Activated CD8-positive, alpha-beta T cell treated with anti-CD3 and anti-CD28 coated beads for 36 hours (primary cell): ENCODE measurements around the gene PRKCB. TPM values are rescaled to one million over a fixed set of nuclear protein-coding genes. Genes with fewer than 3 reads are reported as not detected.

Source experiments
- ATAC-seq: fragments of 200-7000 bp; cut with Tn5 transposase; one replicate; pipeline ENCODE4 v1.10.0; 2021; ENCODE audit warnings: mild to moderate bottlenecking, moderate library complexity
- CTCF ChIA-PET: fragments of 350-600 bp; sonication (Branson Sonifier 250); formaldehyde crosslinking; loops from one replicate; lab custom pipeline; 2021; ENCODE audit warnings: antibody characterized with exemption; lab: Charles Lee
- POLR2A ChIA-PET: fragments of 350-600 bp; sonication (Branson Sonifier 250); formaldehyde crosslinking; loops from one replicate; lab custom pipeline; 2021; ENCODE audit warnings: antibody characterized with exemption; lab: Charles Lee
- DNase-seq: peaks from one replicate; pipeline ENCODE4 v3.0.0-alpha.2; 2020
- H3K27ac Mint-ChIP-seq: one replicate; pipeline ENCODE4 v1.8.0; 2021; ENCODE audit warnings: mild to moderate bottlenecking, mixed read lengths
- H3K27me3 Mint-ChIP-seq: one replicate; pipeline ENCODE4 v1.8.0; 2021; ENCODE audit warnings: mixed read lengths
- H3K36me3 Mint-ChIP-seq: one replicate; pipeline ENCODE4 v1.8.0; 2021; ENCODE audit warnings: low read depth, mixed read lengths
- H3K4me1 Mint-ChIP-seq: one replicate; pipeline ENCODE4 v1.8.0; 2021; ENCODE audit warnings: low read depth, mixed read lengths
- H3K4me3 Mint-ChIP-seq: one replicate; pipeline ENCODE4 v1.8.0; 2021; ENCODE audit warnings: mild to moderate bottlenecking, moderate library complexity, mixed read lengths
- H3K9me3 Mint-ChIP-seq: one replicate; pipeline ENCODE4 v1.8.0; 2021; ENCODE audit warnings: mixed read lengths
- intact Hi-C: fragments of 100-400 bp; cut with micrococcal nuclease; formaldehyde crosslinking; loops from one replicate; pipeline ENCODE4 v1.10.0; 2022
- total RNA-seq, 2 experiments: library from RNA; stranded (reverse); gene quantifications; one replicate each; pipeline ENCODE4 v1.2.3, GENCODE V29; 2021
- TF ChIP-seq, protein P1 (sequence below): fragments of 200-600 bp; IDR thresholded peaks from one replicate; pipeline ENCODE4 v1.8.0; 2022; ENCODE audit warnings: antibody characterized with exemption, mild to moderate bottlenecking

The PRKCB gene
- total RNA-seq, 2 experiments from 2014 or later = 101 to 105 TPM

DNA sequence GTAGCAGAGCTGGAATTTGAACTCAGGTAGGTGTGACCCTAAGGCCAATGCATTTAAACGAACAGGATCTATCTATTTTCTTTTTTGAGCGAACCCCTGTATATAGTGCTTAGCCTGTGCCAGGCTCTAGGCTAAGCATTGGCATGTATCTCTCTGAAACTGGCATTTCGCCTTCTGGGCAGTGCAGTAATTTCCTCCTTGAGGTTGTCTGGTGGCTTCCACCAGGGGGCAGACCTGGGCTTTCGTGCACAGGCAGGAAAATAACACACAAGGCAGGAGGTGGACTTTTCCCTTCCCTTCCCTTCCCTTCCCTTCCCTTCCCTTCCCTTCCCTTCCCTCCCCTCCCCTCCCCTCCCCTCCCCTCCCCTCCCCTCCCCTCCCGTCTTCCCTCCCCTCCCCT lies 34.4 kb upstream of the PRKCB start:
- intact Hi-C loops = no loop called here
- Mint-ChIP-seq H3K27ac (no peak overlapping the region), H3K4me1 (peaks cover 11% of the 10 kb centered on the region), H3K36me3 (no peaks in the 10 kb centered on the region), H3K27me3 (no peaks in the 10 kb centered on the region), H3K4me3 (no peak overlapping the region), H3K9me3 (no peaks in the 10 kb centered on the region)
- TF ChIP-seq, protein P1, sequence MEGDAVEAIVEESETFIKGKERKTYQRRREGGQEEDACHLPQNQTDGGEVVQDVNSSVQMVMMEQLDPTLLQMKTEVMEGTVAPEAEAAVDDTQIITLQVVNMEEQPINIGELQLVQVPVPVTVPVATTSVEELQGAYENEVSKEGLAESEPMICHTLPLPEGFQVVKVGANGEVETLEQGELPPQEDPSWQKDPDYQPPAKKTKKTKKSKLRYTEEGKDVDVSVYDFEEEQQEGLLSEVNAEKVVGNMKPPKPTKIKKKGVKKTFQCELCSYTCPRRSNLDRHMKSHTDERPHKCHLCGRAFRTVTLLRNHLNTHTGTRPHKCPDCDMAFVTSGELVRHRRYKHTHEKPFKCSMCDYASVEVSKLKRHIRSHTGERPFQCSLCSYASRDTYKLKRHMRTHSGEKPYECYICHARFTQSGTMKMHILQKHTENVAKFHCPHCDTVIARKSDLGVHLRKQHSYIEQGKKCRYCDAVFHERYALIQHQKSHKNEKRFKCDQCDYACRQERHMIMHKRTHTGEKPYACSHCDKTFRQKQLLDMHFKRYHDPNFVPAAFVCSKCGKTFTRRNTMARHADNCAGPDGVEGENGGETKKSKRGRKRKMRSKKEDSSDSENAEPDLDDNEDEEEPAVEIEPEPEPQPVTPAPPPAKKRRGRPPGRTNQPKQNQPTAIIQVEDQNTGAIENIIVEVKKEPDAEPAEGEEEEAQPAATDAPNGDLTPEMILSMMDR = peak; percentile 68
- DNase-seq (peak; percentile 88), ATAC-seq (peak; percentile 78)
- CTCF ChIA-PET = interaction anchor here (0.6 to 13.7 kb wide), 25 partner anchors 11 to 703 kb away, joined by 3 to 312 read pairs (median 4); no protein-coding TSS in a partner anchor
- POLR2A ChIA-PET = no interaction called here

DNA sequence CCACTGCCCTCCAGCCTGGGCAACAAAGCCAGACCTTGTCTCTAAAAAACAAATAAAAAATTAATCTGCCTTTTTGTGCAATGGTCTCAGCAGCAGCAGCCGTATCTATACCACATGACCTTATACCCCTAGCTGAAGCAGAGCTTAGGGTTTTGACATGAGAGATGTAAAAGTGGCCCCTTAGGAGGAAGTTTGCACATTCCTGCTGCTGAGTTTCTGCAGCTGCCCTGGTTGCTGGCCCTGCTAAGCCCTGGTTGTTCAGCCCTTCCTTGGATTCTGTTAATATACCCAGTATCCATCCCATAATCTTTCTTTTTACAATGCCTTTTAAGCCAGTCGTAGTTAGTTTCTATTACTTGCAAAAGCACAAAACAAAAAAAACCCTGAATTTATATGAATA lies 33.0 kb upstream of the PRKCB start:
- no peak overlapping the region for H3K27ac Mint-ChIP-seq
- no peak for ATAC-seq
- intact Hi-C loops = loop anchor here (1.0 kb wide), 2 partner anchors 208 to 234 kb away; no protein-coding TSS in a partner anchor

DNA sequence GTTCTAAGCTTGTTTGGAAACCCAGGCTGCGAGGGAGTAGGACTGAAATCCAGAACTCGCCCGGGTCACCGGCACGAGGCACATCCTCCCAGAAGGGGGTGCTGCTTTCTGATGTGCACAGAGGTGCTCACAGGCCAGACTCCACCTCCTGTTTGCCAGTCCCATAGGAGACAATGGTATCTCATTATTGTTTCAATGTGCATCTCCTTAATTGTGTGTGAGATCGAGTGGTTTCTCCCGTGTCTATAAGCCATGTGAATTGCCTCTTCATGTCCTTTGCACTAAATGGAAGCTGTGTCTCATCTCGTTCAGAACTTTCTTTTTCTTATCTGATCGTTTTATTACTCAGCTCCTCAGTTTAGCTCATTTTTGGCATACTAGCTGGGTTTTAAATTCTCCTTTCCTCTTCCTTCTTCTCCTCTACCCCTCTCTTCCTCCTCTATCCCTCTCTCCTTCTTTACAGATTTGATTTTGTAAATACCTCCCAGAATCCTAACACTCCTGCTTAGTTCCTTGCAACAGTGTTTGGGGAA lies 32.1 kb upstream of the PRKCB start:
- Mint-ChIP-seq H3K27me3 (no peaks in the 10 kb centered on the region), H3K9me3 (no peaks in the 10 kb centered on the region), H3K27ac (peak overlapping the region; percentile 1), H3K4me1 (peaks cover 14% of the 10 kb centered on the region), H3K4me3 (peak overlapping the region; percentile 3), H3K36me3 (no peaks in the 10 kb centered on the region)
- ChIA-PET POLR2A (interaction anchor here (1.0 to 1.2 kb wide), 3 partner anchors 39 to 219 kb away, joined by 3 to 4 read pairs (median 4); no protein-coding TSS in a partner anchor), CTCF (interaction anchor here (0.5 to 13.7 kb wide), 59 partner anchors 8 to 701 kb away, joined by 3 to 312 read pairs (median 4); no protein-coding TSS in a partner anchor)
- intact Hi-C loops = loop anchor here (1.0 kb wide), 2 partner anchors 207 to 233 kb away; no protein-coding TSS in a partner anchor
- DNase-seq (peak; percentile 84), ATAC-seq (peak; percentile 92)
- TF ChIP-seq, protein P1 = peak; percentile 75

More for the DNA sequence above, 33.0 kb upstream of the PRKCB start:
- DNase-seq = no peak
- ChIA-PET CTCF (interaction anchor here (0.6 to 13.7 kb wide), 46 partner anchors 9 to 702 kb away, joined by 3 to 312 read pairs (median 5); no protein-coding TSS in a partner anchor), POLR2A (interaction anchor here (1.0 to 1.2 kb wide), 2 partner anchors 207 to 219 kb away, joined by 3 to 4 read pairs; no protein-coding TSS in a partner anchor)
- Mint-ChIP-seq H3K36me3 (no peaks in the 10 kb centered on the region), H3K4me1 (peaks cover 14% of the 10 kb centered on the region), H3K9me3 (no peaks in the 10 kb centered on the region), H3K27me3 (no peaks in the 10 kb centered on the region), H3K4me3 (no peak overlapping the region)
- TF ChIP-seq, protein P1 = no peak

DNA sequence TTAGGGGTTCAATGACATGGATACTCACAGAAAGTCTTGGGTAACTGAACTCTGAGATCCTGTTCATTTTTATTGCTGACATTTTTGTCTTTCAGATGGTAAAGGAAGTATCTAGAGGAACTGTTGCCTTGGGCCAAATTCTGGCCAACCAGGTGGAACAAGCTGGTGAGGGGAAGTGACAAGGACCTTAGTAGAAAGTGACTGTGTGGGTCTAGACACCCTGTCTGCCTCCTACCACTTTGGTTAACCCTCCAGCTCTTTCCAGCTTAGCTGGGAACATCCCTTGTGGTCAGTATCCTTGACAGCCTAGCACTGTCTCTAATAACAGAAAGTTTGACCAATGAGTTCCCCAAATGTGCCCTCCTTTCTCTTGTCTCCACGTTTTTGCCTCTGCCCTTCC lies 28.8 kb upstream of the PRKCB start:
- intact Hi-C loops = no loop called here
- no peak for DNase-seq
- ATAC-seq = no peak
- Mint-ChIP-seq H3K36me3 (no peaks in the 10 kb centered on the region), H3K4me1 (peaks cover 14% of the 10 kb centered on the region), H3K27me3 (no peaks in the 10 kb centered on the region), H3K27ac (no peak overlapping the region), H3K4me3 (no peak overlapping the region), H3K9me3 (no peaks in the 10 kb centered on the region)
- ChIA-PET POLR2A (interaction anchor here (0.6 kb wide), 1 partner anchor 12 kb away, joined by 3 read pairs; no protein-coding TSS in a partner anchor), CTCF (interaction anchor here (1.0 to 13.7 kb wide), 5 partner anchors 10 to 446 kb away, joined by 3 to 312 read pairs (median 5); no protein-coding TSS in a partner anchor)
- TF ChIP-seq, protein P1 = no peak

DNA sequence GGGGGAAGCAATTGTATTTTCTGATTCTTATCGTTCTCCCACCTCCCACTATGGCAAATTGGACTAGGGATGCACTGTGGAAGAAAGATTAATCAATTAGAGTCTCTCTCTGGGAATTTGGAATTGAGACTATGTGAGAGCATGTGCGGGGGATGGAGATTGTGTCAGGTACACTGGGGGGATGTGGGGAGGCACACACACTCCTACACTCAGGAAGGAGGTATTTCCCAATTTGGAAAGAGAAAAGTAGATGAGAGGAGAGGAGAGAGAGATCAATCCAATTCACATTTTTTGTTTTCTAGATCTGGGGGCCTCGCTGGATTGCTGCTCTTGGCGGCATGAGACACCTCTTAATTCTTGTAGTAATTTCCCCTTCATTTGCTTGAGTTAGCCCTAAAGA lies 14.3 kb upstream of the PRKCB start:
- CTCF ChIA-PET = interaction anchor here (1.1 to 13.6 kb wide), 3 partner anchors 20 to 216 kb away, joined by 3 to 94 read pairs (median 3); no protein-coding TSS in a partner anchor
- no peak for ATAC-seq
- H3K36me3 Mint-ChIP-seq = no peaks in the 10 kb centered on the region

More for the DNA sequence above, 14.3 kb upstream of the PRKCB start:
- no peak for DNase-seq
- intact Hi-C loops = no loop called here
- Mint-ChIP-seq H3K27me3 (peaks cover 2% of the 10 kb centered on the region), H3K4me3 (no peak overlapping the region), H3K9me3 (no peaks in the 10 kb centered on the region), H3K4me1 (peaks cover 14% of the 10 kb centered on the region), H3K27ac (no peak overlapping the region)
- POLR2A ChIA-PET = no interaction called here
- TF ChIP-seq, protein P1 = no peak
